IMR-90 (cell line): Measurements from ENCODE around the gene HMCN1.

Source experiments
- BHLHE40 ChIP-seq: fragments of 150-350 bp; IDR thresholded peaks from 2 replicates; pipeline ENCODE4 v1.6.1; 2016; ENCODE audit warnings: mild to moderate bottlenecking, low read depth, low read length
- CEBPB ChIP-seq: IDR thresholded peaks from 2 replicates; pipeline ENCODE4 v1.6.1; 2012; ENCODE audit warnings: low read depth, low read length, improper control_type of control experiment
- CTCF ChIP-seq: conservative IDR thresholded peaks from 2 replicates; pipeline ENCODE4 v1.5.1; 2012; ENCODE audit warnings: mild to moderate bottlenecking, low read depth, low read length, improper control_type of control experiment
- ELK1 ChIP-seq: fragments of 150-350 bp; IDR thresholded peaks from 2 replicates; pipeline ENCODE4 v1.6.1; 2016; ENCODE audit warnings: low read depth, mild to moderate bottlenecking, low read length, moderate library complexity, borderline replicate concordance
- MAFK ChIP-seq: IDR thresholded peaks from 2 replicates; pipeline ENCODE4 v1.6.1; 2012; ENCODE audit warnings: low read depth, low read length, improper control_type of control experiment
- MAZ ChIP-seq: IDR thresholded peaks from 2 replicates; pipeline ENCODE4 v1.6.1; 2012; ENCODE audit warnings: low read depth, mild to moderate bottlenecking, low read length, improper control_type of control experiment, moderate library complexity, borderline replicate concordance
- MXI1 ChIP-seq: IDR thresholded peaks from 2 replicates; pipeline ENCODE4 v1.6.1; 2012; ENCODE audit warnings: low read depth, mild to moderate bottlenecking, low read length, moderate library complexity, borderline replicate concordance
- POLR2A ChIP-seq: IDR thresholded peaks from 2 replicates; pipeline ENCODE4 v1.6.1; 2012; ENCODE audit warnings: mild to moderate bottlenecking, low read depth, low read length
- RAD21 ChIP-seq: IDR thresholded peaks from 2 replicates; pipeline ENCODE4 v1.6.1; 2012; ENCODE audit warnings: low read length, improper control_type of control experiment
- RCOR1 ChIP-seq: IDR thresholded peaks from 2 replicates; pipeline ENCODE4 v1.6.1; 2012; ENCODE audit warnings: mild to moderate bottlenecking, low read length, improper control_type of control experiment; ENCODE audit not compliant: insufficient replicate concordance
- RFX5 ChIP-seq: IDR thresholded peaks from 2 replicates; pipeline ENCODE4 v1.8.0; 2012; ENCODE audit warnings: low read depth, mild to moderate bottlenecking, low read length, moderate library complexity
- SMC3 ChIP-seq: fragments of 150-350 bp; IDR thresholded peaks from 2 replicates; pipeline ENCODE4 v1.6.1; 2016; ENCODE audit warnings: low read depth, mild to moderate bottlenecking, antibody characterized with exemption, low read length, moderate library complexity
- USF2 ChIP-seq: fragments of 150-350 bp; IDR thresholded peaks from 2 replicates; pipeline ENCODE4 v1.6.1; 2017; ENCODE audit warnings: mild to moderate bottlenecking, antibody characterized with exemption, low read length, low read depth

GRCh38 chr1:186214791-186215190, 480.6 kb downstream of the HMCN1 start:
- no peak for TF ChIP-seq RAD21
- TF ChIP-seq CEBPB = no peak
- no peak for TF ChIP-seq POLR2A
- TF ChIP-seq MXI1 = no peak
- no peak for TF ChIP-seq CTCF
- TF ChIP-seq MAZ = no peak
- TF ChIP-seq SMC3 = no peak
- TF ChIP-seq MAFK = no peak
- TF ChIP-seq BHLHE40 = no peak
- TF ChIP-seq RFX5 = no peak
- TF ChIP-seq RCOR1 = no peak
- TF ChIP-seq USF2 = no peak
- TF ChIP-seq ELK1 = no peak
